Measurements from ENCODE around the gene ZBED4. TPM values are rescaled to one million over a fixed set of nuclear protein-coding genes. Genes with fewer than 3 reads are reported as not detected.
A peak's percentile ranks its signal among the peaks of the same experiment; 100 is the strongest.

ZBED4 gene
- total and polyA plus RNA-seq, 12 donors, result 2.6 to 5.9 (median 4.2) TPM

GRCh38 chr22:49827853-49828598, 25.6 kb upstream of the ZBED4 start, which contains the start of gene BRD1:
Gene BRD1, minus strand, starts transcription at chr22:49827873. Its CDS starts 3,556 bp downstream, at chr22:49824317.
- no peak for TF ChIP-seq CTCF (IDR thresholded peaks at IDR 0.05)
- ATAC-seq (peak; percentile 54 to 85 (median 74)), DNase-seq (peak; percentile 36 to 73)
- Histone ChIP-seq H3K4me1 (peaks cover 8 to 37% (median 26%) of the 10 kb centered on the region in 9 donors), H3K27me3 (no peaks in the 10 kb centered on the region), H3K36me3 (peaks cover 2 to 21% (median 10%) of the 10 kb centered on the region in 9 donors), H3K4me3 (peak within 1 kb of the TSS; percentile 42 to 90 (median 78)), H3K27ac (peak within 1 kb of the TSS; percentile 24 to 91 (median 86)), H3K9me3 (peaks cover 0 to 7% (median 0%) of the 10 kb centered on the region in 11 donors)
- intact Hi-C loops (cut with DNase I), result loop anchor here in 1 of 10 donors (2.0 kb wide), 1 partner anchor 25 kb away; the partner anchor contains the start of gene ZBED4
- WGBS, 2 donors, result 18 to 20% methylated on average over 23 to 54 of the region's 54 CpGs

DNA sequence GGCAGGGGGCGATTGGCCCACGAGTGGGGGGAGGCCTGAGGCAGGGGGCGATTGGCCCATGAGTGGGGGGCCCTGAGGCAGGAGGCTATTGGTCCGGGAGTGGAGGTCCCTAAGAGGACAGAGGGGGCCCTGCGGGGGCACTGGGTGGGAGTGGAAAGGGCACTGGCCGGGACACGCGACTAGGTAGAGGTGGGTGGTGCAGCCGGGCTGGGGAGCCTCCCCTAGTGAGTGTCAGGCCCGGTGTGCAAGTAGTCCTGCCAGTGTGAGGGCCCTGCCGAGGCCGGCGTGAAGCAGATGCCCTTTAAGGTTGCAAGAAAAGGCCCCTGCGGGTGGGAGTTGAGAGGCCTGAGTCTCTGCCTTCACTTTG, 25.1 kb upstream of the ZBED4 start:
- intact Hi-C loops (cut with DNase I), result no loop called here
- DNase-seq, result no peak
- Histone ChIP-seq H3K4me1 (peaks cover 8 to 31% (median 26%) of the 10 kb centered on the region in 9 donors), H3K36me3 (peaks cover 0 to 15% (median 4%) of the 10 kb centered on the region in 9 donors), H3K27ac (no peak overlapping the region), H3K4me3 (no peak overlapping the region), H3K27me3 (no peaks in the 10 kb centered on the region), H3K9me3 (peaks cover 0 to 7% (median 0%) of the 10 kb centered on the region in 11 donors)
- 91 to 93% methylated on average over 14 of the region's 14 CpGs for WGBS, 2 donors
- TF ChIP-seq CTCF (IDR thresholded peaks at IDR 0.05), result no peak
- peak in 1 of 8 donors; percentile 20 for ATAC-seq

GRCh38 chr22:49829044-49829853, 24.4 kb upstream of the ZBED4 start:
- intact Hi-C loops (cut with DNase I), result no loop called here
- no peak for DNase-seq

More at GRCh38 chr22:49829044-49829853, 24.4 kb upstream of the ZBED4 start:
- Histone ChIP-seq H3K36me3 (peaks cover 0 to 9% (median 0%) of the 10 kb centered on the region in 9 donors), H3K4me1 (peaks cover 8 to 25% (median 22%) of the 10 kb centered on the region in 9 donors), H3K27ac (no peak overlapping the region), H3K27me3 (no peaks in the 10 kb centered on the region), H3K9me3 (peaks cover 0 to 7% (median 0%) of the 10 kb centered on the region in 11 donors), H3K4me3 (no peak overlapping the region)
- TF ChIP-seq CTCF (IDR thresholded peaks at IDR 0.05), result no peak
- no peak for ATAC-seq
- 97% methylated on average over 17 of the region's 17 CpGs for WGBS, 2 donors
